ENCODE results near the gene KRTAP12-1.

The KRTAP12-1 gene

DNA sequence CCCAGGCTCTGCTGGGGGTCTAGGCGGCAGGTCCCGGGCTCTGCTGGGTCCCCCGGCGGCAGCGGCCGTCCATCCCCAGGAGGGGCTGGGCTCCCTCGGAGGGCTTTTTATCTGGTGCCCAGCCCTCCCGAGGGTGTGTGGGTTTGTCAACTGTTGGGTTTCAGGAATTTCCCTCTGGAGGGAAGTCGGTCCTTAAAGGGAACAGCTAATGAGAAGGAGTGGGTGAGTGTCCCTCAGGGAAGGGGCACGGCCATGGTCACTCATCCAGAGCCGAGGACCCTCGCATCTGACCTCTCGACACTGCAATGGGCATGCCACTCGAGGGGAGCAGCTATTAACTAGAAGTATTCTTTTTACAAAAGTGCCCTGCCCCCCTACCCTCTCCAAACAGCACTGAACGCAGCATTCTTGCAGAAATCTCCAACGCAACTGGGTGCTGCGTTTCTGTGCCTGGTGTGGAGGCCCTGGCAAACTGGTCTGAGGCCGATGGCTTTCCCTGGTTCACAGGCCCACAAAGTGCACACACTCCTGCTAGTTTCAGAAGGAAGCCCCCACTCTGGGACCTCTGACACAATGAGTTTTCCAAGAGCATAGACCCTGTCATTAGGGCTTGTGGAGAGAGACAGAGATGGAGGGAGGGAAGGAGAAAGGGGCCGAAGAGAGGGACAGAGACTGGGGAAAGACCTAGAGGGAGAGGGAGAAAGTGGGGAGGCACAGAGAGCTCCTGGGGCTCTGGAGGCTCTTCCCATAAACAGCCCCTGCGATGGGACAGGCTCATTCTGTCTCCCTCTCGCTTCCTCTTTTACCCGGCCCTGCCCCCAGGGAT lies 30.5 kb upstream of the KRTAP12-1 start:
- no peaks in the 10 kb centered on the region for H3K9me3 ChIP-seq (ENCODE audit: low read length)
- no peak overlapping the region for H3K9ac ChIP-seq (ENCODE audit: low read length)
- no peaks in the 10 kb centered on the region for H4K20me1 ChIP-seq (ENCODE audit: insufficient read depth, low read length)
- H3K4me3 ChIP-seq (ENCODE audit: low read depth, low read length, poor library complexity, severe bottlenecking), result no peak overlapping the region
- H3K27ac ChIP-seq (ENCODE audit: low read depth, low read length, poor library complexity, severe bottlenecking), result no peak overlapping the region
- no peaks in the 10 kb centered on the region for H3K36me3 ChIP-seq (ENCODE audit: insufficient read depth, low read length)
- H2AFZ ChIP-seq (ENCODE audit: low read length), result no peak overlapping the region
- TF ChIP-seq, protein P1, sequence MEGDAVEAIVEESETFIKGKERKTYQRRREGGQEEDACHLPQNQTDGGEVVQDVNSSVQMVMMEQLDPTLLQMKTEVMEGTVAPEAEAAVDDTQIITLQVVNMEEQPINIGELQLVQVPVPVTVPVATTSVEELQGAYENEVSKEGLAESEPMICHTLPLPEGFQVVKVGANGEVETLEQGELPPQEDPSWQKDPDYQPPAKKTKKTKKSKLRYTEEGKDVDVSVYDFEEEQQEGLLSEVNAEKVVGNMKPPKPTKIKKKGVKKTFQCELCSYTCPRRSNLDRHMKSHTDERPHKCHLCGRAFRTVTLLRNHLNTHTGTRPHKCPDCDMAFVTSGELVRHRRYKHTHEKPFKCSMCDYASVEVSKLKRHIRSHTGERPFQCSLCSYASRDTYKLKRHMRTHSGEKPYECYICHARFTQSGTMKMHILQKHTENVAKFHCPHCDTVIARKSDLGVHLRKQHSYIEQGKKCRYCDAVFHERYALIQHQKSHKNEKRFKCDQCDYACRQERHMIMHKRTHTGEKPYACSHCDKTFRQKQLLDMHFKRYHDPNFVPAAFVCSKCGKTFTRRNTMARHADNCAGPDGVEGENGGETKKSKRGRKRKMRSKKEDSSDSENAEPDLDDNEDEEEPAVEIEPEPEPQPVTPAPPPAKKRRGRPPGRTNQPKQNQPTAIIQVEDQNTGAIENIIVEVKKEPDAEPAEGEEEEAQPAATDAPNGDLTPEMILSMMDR (IDR thresholded peaks at IDR 0.05; ENCODE audit: low read length), result no peak
- TF ChIP-seq EZH2 (IDR thresholded peaks at IDR 0.05; ENCODE audit: borderline replicate concordance, low read length), result no peak
- no peaks in the 10 kb centered on the region for H3K79me2 ChIP-seq (ENCODE audit: insufficient read depth, low read length)
- no peaks in the 10 kb centered on the region for H3K9me2 ChIP-seq (ENCODE audit: low read depth, low read length)
- H3K27me3 ChIP-seq (ENCODE audit: insufficient read depth, low read length), result no peaks in the 10 kb centered on the region
- H3K4me2 ChIP-seq (ENCODE audit: low read length), result no peak overlapping the region
- no peaks in the 10 kb centered on the region for H3F3A ChIP-seq (ENCODE audit: insufficient read depth, low read length)
- H3K4me1 ChIP-seq (ENCODE audit: insufficient read depth, low read length, severe bottlenecking), result no peaks in the 10 kb centered on the region

DNA sequence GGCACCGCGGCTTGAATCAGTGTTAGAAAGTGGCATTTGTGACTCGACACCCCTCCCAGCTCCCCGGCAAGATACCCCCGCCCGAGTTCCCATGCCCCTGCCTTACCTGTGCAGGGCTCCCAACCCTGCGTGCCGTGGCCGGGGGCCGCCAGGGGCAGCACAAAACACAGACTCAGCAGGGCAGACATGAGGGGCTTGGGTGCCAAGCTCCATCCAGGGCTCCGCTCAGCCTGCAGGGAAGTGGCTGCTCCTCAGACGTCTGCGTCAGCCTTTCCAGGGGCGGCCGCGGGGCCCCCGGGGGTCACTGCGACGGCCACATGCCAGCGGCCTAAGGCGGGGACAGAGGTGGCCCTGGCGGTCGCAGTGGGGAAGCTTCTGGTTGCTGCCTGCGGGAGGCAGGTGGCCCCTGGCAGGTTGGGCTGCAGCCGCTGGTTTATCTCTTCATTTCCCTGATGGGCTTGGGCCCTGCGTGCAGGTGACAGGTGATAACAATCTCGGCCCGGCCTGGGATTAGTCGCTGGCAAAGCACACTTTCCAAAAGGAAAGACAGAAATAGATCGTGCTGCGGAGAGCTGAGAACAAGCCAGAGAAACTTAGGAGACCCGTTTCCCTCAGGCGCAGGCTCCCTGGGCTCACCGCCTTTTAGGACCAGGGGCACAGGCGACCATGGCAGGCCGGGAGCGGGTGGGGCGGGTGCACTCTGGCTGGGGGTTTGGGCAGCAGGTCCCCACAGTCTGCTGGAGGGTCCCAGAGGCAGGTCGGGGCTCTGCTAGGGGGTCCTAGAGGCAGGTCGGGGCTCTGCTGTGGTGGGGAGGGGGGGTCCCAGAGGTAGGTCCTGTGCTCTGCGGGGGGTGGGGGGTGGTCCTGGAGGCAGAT lies 29.6 kb upstream of the KRTAP12-1 start, which contains the start of gene TSPEAR:
Gene TSPEAR, minus strand, starts transcription at position 246 of the 876 bp plus-strand sequence. Its CDS starts 58 bp downstream, at position 188.
- Histone ChIP-seq H3K9me3 (ENCODE audit: low read length) (no peaks in the 10 kb centered on the region), H3K4me2 (ENCODE audit: low read length) (no peak within 1 kb of the TSS), H3K4me1 (ENCODE audit: insufficient read depth, low read length, severe bottlenecking) (no peaks in the 10 kb centered on the region), H3K9ac (ENCODE audit: low read length) (no peak within 1 kb of the TSS), H3K4me3 (ENCODE audit: low read depth, low read length, poor library complexity, severe bottlenecking) (no peak within 1 kb of the TSS), H3K36me3 (ENCODE audit: insufficient read depth, low read length) (no peaks in the 10 kb centered on the region), H4K20me1 (ENCODE audit: insufficient read depth, low read length) (no peaks in the 10 kb centered on the region), H2AFZ (ENCODE audit: low read length) (no peak within 1 kb of the TSS), H3K79me2 (ENCODE audit: insufficient read depth, low read length) (no peaks in the 10 kb centered on the region), H3K9me2 (ENCODE audit: low read depth, low read length) (no peaks in the 10 kb centered on the region), H3K27ac (ENCODE audit: low read depth, low read length, poor library complexity, severe bottlenecking) (no peak within 1 kb of the TSS), H3F3A (ENCODE audit: insufficient read depth, low read length) (no peaks in the 10 kb centered on the region), H3K27me3 (ENCODE audit: insufficient read depth, low read length) (no peaks in the 10 kb centered on the region)
- TF ChIP-seq EZH2 (IDR thresholded peaks at IDR 0.05; ENCODE audit: borderline replicate concordance, low read length), result no peak
- TF ChIP-seq, protein P1 (IDR thresholded peaks at IDR 0.05; ENCODE audit: low read length), result no peak

DNA sequence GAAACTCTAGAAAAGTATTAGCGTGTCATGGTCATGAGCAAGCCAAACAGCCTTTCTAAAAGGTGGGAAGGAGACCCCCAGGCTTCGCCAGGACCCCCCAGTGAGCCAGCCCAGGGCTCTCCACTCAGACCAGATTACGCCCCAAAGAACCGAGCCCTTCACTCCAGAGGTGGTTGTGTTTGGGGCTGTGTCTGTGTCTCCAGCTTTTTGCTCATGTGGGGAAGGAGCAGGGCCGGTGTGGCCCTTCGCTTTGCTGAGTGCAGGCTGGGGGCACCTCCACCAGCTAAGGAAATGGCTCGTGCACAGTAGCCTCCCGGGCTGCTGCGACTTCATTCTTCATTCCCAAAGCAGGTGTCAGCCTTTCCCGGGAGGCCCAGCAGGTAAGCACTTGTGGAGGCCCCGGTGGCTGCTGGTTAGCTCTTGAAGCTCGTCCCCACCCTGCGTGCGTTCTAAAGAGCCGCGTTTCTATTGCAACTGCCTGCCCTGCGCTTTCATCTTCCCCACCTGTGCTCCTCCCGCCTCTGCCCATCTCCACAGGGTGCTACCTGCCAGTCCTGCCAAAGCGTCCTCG lies 28.9 kb upstream of the KRTAP12-1 start:
- H3K9ac ChIP-seq (ENCODE audit: low read length), result no peak overlapping the region
- H3K4me1 ChIP-seq (ENCODE audit: insufficient read depth, low read length, severe bottlenecking), result no peaks in the 10 kb centered on the region
- no peak overlapping the region for H3K27ac ChIP-seq (ENCODE audit: low read depth, low read length, poor library complexity, severe bottlenecking)
- no peaks in the 10 kb centered on the region for H3F3A ChIP-seq (ENCODE audit: insufficient read depth, low read length)
- H3K9me2 ChIP-seq (ENCODE audit: low read depth, low read length), result no peaks in the 10 kb centered on the region
- H3K36me3 ChIP-seq (ENCODE audit: insufficient read depth, low read length), result no peaks in the 10 kb centered on the region
- TF ChIP-seq EZH2 (IDR thresholded peaks at IDR 0.05; ENCODE audit: borderline replicate concordance, low read length), result no peak
- TF ChIP-seq, protein P1 (IDR thresholded peaks at IDR 0.05; ENCODE audit: low read length), result no peak
- H3K9me3 ChIP-seq (ENCODE audit: low read length), result no peaks in the 10 kb centered on the region
- 0 out of 2 replicates have a peak, but pooled peaks cover 4% of the 10 kb centered on the region for H3K27me3 ChIP-seq (ENCODE audit: insufficient read depth, low read length)
- no peaks in the 10 kb centered on the region for H4K20me1 ChIP-seq (ENCODE audit: insufficient read depth, low read length)
- H3K4me2 ChIP-seq (ENCODE audit: low read length), result no peak overlapping the region
- H3K4me3 ChIP-seq (ENCODE audit: low read depth, low read length, poor library complexity, severe bottlenecking), result no peak overlapping the region
- no peaks in the 10 kb centered on the region for H3K79me2 ChIP-seq (ENCODE audit: insufficient read depth, low read length)
- no peak overlapping the region for H2AFZ ChIP-seq (ENCODE audit: low read length)

Measured in OCI-LY1 (cell line).